Stimulated activated naive CD8-positive, alpha-beta T cell treated with anti-CD3 and anti-CD28 coated beads, Interleukin-15, Interleukin-2, amounts not matched to agents 100 ng/mL and 50 ng/mL, for 24 hours (primary cell): ENCODE measurements around the gene LTF.

Experiments used
- H3K27ac Mint-ChIP-seq: one replicate; pipeline ENCODE4 v1.8.0; 2021; ENCODE audit warnings: mild to moderate bottlenecking, mixed read lengths
- H3K27me3 Mint-ChIP-seq: one replicate; pipeline ENCODE4 v1.8.0; 2021; ENCODE audit warnings: mixed read lengths
- H3K36me3 Mint-ChIP-seq: one replicate; pipeline ENCODE4 v1.8.0; 2021; ENCODE audit warnings: low read depth, mixed read lengths
- H3K4me1 Mint-ChIP-seq: one replicate; pipeline ENCODE4 v1.8.0; 2021; ENCODE audit warnings: low read depth, mixed read lengths
- H3K4me3 Mint-ChIP-seq: one replicate; pipeline ENCODE4 v1.8.0; 2021; ENCODE audit warnings: mild to moderate bottlenecking, mixed read lengths
- H3K9me3 Mint-ChIP-seq: one replicate; pipeline ENCODE4 v1.8.0; 2021; ENCODE audit warnings: mixed read lengths

LTF gene

GRCh38 chr3:46482632-46483350 lies 18.1 kb upstream of the LTF start:
- Mint-ChIP-seq H3K9me3 (no peaks in the 10 kb centered on the region), H3K27ac (no peak overlapping the region), H3K27me3 (peaks cover 7% of the 10 kb centered on the region), H3K36me3 (no peaks in the 10 kb centered on the region), H3K4me3 (no peak overlapping the region), H3K4me1 (no peaks in the 10 kb centered on the region)

DNA sequence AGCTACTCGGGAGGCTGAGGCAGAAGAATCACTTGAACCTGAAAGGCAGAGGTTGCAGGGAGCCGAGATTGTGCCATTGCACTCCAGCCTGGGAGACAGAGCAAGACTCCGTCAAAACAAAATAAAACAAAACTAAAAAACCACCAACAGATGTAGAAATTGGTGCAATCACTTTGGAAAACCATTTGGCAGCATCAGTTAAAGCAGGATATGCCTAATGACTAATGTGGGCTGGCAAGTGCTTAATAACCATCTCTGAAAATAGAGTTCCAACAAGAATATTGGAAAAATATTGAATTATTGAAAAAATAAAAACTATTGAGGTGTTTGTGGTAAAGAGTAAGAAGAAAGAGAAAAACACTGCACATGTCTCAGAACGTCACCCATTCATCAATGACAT lies 16.9 kb upstream of the LTF start:
- Mint-ChIP-seq H3K27ac (no peak overlapping the region), H3K27me3 (peaks cover 9% of the 10 kb centered on the region), H3K4me1 (no peaks in the 10 kb centered on the region), H3K9me3 (no peaks in the 10 kb centered on the region), H3K4me3 (no peak overlapping the region), H3K36me3 (no peaks in the 10 kb centered on the region)

DNA sequence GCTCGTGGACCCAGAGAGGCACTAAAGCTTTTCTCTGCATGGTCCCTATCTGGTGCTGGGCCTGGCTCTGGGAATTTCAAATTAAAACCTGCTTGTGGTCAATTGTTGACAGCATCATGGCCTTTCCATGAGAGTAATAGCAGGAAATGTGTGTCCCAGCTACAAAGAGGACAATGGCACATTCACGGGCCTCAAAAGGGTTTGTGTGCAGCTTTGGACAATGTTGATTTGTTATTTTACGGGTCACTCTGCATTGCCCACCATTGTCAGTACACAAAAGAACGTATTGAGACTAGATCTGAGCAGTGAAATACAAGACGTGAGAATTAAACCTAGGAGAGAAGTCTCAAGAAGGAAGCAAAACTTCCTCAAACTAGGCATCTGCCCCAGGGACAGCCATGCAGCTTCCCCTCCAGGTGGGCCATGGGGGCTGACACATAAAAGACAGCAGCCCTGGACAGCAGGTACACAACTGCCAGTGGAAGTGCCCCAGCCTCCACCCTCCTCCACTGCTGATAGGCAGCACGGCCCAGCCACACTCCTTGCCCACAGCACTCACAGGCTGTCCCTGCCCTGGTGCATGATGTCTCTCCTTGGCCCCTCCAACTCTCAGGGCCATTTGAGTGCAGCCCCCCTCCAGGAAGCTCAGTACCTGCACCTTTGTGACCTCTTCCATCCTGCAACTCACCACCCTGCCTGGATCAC lies 15.9 kb upstream of the LTF start:
- H3K36me3 Mint-ChIP-seq = no peaks in the 10 kb centered on the region
- H3K27me3 Mint-ChIP-seq = peaks cover 13% of the 10 kb centered on the region
- no peaks in the 10 kb centered on the region for H3K9me3 Mint-ChIP-seq
- H3K4me1 Mint-ChIP-seq = no peaks in the 10 kb centered on the region
- H3K27ac Mint-ChIP-seq = no peak overlapping the region
- H3K4me3 Mint-ChIP-seq = no peak overlapping the region

- H3K4me3 Mint-ChIP-seq = no peak overlapping the region
- peaks cover 18% of the 10 kb centered on the region for H3K27me3 Mint-ChIP-seq
- H3K27ac Mint-ChIP-seq = no peak overlapping the region
- no peaks in the 10 kb centered on the region for H3K36me3 Mint-ChIP-seq
- no peaks in the 10 kb centered on the region for H3K4me1 Mint-ChIP-seq
- H3K9me3 Mint-ChIP-seq = peaks cover 9% of the 10 kb centered on the region
These were observed 15.0 kb upstream of the LTF start for GRCh38 chr3:46479696-46480095.

- H3K27ac Mint-ChIP-seq = no peak overlapping the region
- H3K4me1 Mint-ChIP-seq = no peaks in the 10 kb centered on the region
- H3K36me3 Mint-ChIP-seq = peaks cover 3% of the 10 kb centered on the region
- H3K27me3 Mint-ChIP-seq = peaks cover 18% of the 10 kb centered on the region
- peaks cover 16% of the 10 kb centered on the region for H3K9me3 Mint-ChIP-seq
- H3K4me3 Mint-ChIP-seq = no peak overlapping the region
These were observed 14.3 kb upstream of the LTF start for GRCh38 chr3:46479021-46479420.

DNA sequence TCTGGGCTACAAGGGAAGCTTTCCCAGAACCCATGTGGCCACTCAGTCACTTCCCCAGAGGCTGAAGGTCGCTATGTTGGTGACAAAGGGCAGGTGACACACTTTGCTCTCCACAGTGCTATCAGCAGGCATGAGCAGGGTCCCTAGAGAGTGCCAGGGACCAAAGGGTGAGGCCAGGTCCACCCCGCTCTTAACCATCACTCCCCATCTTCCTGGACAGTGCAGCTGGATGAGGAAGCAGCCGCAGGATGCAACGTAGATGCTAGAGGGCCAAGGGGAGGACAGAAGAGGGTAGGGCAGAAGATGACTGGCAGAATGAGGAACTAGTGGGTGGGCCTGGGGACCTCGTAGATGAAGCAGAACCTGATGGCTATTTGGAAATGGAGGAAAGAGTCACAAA lies 13.6 kb upstream of the LTF start:
- Mint-ChIP-seq H3K27me3 (peaks cover 22% of the 10 kb centered on the region), H3K9me3 (peaks cover 16% of the 10 kb centered on the region), H3K4me1 (no peaks in the 10 kb centered on the region), H3K27ac (no peak overlapping the region), H3K4me3 (no peak overlapping the region), H3K36me3 (peaks cover 3% of the 10 kb centered on the region)

DNA sequence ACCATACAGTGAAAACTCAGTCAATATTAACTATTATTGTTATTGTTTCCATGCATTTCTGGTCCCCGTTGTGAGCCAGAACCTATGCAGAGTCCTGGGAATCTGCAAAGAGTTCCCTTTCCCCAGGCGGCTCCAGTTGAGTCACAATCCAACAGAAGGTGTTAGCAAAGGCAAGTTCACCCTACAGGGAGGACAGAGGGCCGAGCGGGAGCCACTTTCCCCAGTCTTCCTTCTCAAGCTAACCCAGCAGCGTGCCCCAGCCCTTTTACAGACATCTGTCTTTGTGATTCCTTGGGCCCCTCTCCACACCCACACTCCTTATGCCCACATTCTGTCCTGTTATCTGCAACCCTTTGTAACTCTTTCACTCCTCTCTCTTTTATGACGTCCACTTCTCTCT lies 13.1 kb upstream of the LTF start:
- Mint-ChIP-seq H3K36me3 (peaks cover 3% of the 10 kb centered on the region), H3K4me1 (no peaks in the 10 kb centered on the region), H3K9me3 (peaks cover 16% of the 10 kb centered on the region), H3K27me3 (peaks cover 28% of the 10 kb centered on the region), H3K27ac (no peak overlapping the region), H3K4me3 (no peak overlapping the region)

DNA sequence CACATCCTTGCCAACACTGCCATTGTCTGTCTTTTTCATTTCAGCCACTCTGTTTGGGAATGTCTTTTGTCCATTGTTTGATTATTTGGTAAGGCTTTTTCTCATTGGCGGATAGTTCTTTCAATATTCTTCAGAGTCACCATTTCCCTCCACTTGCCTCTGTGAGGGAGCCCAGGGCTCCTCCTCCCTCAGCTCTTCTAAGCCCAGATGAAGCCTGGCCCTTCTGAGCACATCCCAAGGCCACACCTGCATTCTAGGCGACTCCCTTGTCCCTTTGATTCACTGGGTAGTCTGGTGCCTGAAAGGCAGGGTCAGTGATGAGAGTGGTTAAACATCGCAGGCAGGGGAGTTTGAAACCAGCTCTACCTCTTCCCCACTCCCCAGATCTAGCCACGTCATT lies 12.4 kb upstream of the LTF start:
- Mint-ChIP-seq H3K27ac (no peak overlapping the region), H3K27me3 (peaks cover 29% of the 10 kb centered on the region), H3K4me3 (no peak overlapping the region), H3K4me1 (no peaks in the 10 kb centered on the region), H3K9me3 (peaks cover 16% of the 10 kb centered on the region), H3K36me3 (peaks cover 3% of the 10 kb centered on the region)

DNA sequence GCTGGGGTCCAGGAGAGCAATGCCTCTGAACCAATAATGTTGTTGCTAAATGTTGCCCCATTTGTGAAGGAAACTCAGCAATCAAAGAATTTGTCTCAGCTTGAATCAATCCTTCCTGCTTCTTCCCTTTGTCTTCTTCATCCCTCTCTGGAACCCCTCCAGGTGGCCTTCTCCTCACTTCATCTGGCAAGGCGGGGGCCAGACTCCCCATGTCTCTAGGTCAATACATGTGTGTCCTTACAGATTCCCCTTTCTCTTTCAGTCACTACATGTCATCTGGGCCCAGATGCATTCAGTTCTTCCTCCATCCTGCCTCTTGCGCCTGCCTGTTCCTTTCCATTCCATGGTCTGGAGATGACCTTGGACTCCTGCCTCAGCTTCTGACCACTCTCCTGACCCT lies 8.0 kb upstream of the LTF start:
- H3K36me3 Mint-ChIP-seq = peaks cover 3% of the 10 kb centered on the region
- H3K27ac Mint-ChIP-seq = no peak overlapping the region
- H3K4me3 Mint-ChIP-seq = no peak overlapping the region
- no peaks in the 10 kb centered on the region for H3K4me1 Mint-ChIP-seq
- peaks cover 26% of the 10 kb centered on the region for H3K27me3 Mint-ChIP-seq
- peaks cover 16% of the 10 kb centered on the region for H3K9me3 Mint-ChIP-seq

DNA sequence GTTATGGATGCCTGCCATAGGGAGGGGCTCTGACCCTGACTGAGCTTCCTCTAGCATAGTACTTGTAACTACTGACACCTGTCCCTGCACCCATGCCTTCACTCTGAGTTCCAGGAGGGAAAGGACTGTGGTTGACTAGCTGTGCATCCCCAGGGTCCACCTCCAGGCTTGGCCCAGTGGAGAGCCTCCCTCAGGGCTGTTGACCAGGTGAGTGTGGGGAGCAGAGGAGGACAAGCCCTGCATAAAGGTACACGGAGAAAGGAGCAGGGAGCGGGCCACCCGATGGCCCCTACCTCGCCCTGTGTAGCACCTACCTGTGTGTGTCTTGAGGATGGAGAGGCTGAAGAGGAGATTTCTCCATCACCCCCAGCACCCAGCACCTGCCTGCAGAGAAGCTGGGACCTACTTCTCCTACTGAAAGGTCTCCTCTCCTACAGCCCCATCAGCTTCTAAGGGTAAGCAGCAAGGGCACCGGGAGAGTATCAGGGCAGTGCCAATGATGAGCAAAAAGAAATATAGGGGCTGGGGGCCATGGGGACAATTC lies 6.7 kb upstream of the LTF start:
- peaks cover 3% of the 10 kb centered on the region for H3K36me3 Mint-ChIP-seq

GRCh38 chr3:46470831-46471230 lies 6.1 kb upstream of the LTF start:
- no peak overlapping the region for H3K27ac Mint-ChIP-seq
- H3K4me1 Mint-ChIP-seq = no peaks in the 10 kb centered on the region
- H3K27me3 Mint-ChIP-seq = peaks cover 17% of the 10 kb centered on the region
- H3K4me3 Mint-ChIP-seq = no peak overlapping the region
- H3K36me3 Mint-ChIP-seq = peaks cover 3% of the 10 kb centered on the region
- peaks cover 16% of the 10 kb centered on the region for H3K9me3 Mint-ChIP-seq

More for the DNA sequence above, 6.7 kb upstream of the LTF start:
- peaks cover 18% of the 10 kb centered on the region for H3K27me3 Mint-ChIP-seq
- no peaks in the 10 kb centered on the region for H3K4me1 Mint-ChIP-seq
- no peak overlapping the region for H3K27ac Mint-ChIP-seq
- peaks cover 16% of the 10 kb centered on the region for H3K9me3 Mint-ChIP-seq
- no peak overlapping the region for H3K4me3 Mint-ChIP-seq

GRCh38 chr3:46469680-46470357 lies 5.1 kb upstream of the LTF start:
- H3K27ac Mint-ChIP-seq = no peak overlapping the region
- peaks cover 8% of the 10 kb centered on the region for H3K9me3 Mint-ChIP-seq
- H3K4me1 Mint-ChIP-seq = no peaks in the 10 kb centered on the region
- no peak overlapping the region for H3K4me3 Mint-ChIP-seq
- H3K27me3 Mint-ChIP-seq = peaks cover 22% of the 10 kb centered on the region
- H3K36me3 Mint-ChIP-seq = peaks cover 3% of the 10 kb centered on the region

DNA sequence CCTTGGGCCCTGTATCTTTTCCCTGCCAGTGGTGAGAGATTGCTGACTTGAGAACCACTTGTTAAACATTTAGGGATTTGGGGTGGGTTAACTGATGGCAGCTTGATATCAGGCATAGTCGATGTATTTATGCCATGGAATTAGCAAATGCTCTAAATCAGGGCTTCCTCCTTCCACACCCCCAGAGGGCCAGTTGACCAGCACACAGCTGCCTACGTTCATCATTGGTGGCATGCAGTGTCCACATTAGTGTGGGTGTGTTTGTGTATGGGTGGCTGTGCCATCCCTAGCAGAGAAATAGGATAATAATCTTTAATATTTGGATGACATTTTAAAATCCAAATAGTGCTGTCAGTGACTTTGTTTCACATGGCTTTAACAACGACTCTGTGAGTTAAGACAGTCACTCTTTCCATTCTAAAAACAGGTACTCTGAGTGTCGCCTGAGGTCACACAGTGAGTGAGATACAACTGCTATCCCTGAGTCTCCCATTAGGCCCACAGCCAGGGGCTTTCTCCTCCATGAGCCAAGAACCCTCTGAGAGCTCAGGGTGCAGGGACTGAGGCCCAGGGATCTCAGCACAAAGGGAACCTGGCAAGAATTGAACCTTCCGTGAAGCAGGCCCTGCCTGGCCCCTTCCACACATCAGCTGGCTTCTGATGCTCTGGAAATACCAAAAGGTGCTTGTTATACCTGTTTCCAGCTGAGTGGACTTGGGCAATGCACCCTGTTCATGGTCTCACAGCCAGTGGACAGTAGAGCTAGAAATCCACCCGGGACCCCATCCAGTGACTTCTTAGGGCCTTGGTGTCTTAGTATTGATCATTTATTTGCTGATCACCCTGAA lies 4.3 kb upstream of the LTF start:
- H3K36me3 Mint-ChIP-seq = no peaks in the 10 kb centered on the region
- no peak overlapping the region for H3K27ac Mint-ChIP-seq
- no peaks in the 10 kb centered on the region for H3K9me3 Mint-ChIP-seq
- H3K4me1 Mint-ChIP-seq = no peaks in the 10 kb centered on the region
- H3K27me3 Mint-ChIP-seq = peaks cover 26% of the 10 kb centered on the region
- no peak overlapping the region for H3K4me3 Mint-ChIP-seq

DNA sequence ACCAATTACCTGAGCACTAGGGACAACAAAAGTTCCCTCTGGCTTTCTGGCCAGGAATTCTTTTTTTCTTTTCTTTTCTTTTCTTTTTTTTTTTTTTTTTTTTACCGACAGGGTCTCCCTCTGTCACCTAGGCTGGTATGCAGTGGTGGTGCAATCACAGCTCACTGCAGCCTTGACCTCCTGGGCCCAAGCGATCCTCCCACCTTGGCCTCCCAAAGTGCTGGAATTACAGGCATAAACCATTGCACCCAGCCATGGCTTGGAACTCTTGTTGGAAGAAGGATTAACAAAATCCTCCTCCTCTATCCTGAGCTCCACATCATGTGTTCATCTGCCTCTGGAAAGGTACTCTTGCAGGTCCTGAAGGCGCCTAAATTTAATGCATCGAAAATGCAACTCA lies 2.9 kb upstream of the LTF start:
- H3K4me3 Mint-ChIP-seq = no peak overlapping the region
- H3K4me1 Mint-ChIP-seq = no peaks in the 10 kb centered on the region
- no peaks in the 10 kb centered on the region for H3K36me3 Mint-ChIP-seq
- H3K27ac Mint-ChIP-seq = no peak overlapping the region
- H3K9me3 Mint-ChIP-seq = no peaks in the 10 kb centered on the region
- peaks cover 28% of the 10 kb centered on the region for H3K27me3 Mint-ChIP-seq
